GM21825 (cell line): ENCODE measurements around the gene NVL.

Experiments
- ATAC-seq: cut with Tn5 transposase; IDR thresholded peaks from one replicate; pipeline ENCODE4 v1.9.1; 2021; ENCODE audit warnings: mild to moderate bottlenecking, moderate library complexity; ENCODE audit not compliant: unreplicated experiment

The NVL gene

GRCh38 chr1:224289396-224289795, 40.6 kb downstream of the NVL start:
- ATAC-seq = no peak

DNA sequence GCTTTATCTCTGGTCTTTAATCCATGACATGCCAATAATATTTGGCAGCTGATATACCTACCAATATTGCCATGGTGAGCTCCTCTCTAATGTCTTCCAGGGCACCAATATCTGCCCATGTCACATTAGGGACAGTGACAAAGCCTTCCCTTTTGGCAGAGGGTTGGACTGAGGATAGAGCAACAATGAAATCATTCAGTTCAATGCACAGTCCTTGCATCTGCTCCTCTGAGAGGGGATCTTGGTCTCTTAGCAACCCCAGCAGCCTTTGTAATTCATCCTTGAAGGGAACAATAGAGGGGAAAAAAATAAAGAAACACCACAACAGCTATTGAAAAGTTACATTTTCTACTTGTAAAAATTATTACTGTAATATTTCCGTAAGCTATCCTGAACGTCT, 42.3 kb downstream of the NVL start:
- no peak for ATAC-seq

- ATAC-seq = no peak
Measured at GRCh38 chr1:224282140-224282539, 47.8 kb downstream of the NVL start.

GRCh38 chr1:224276771-224277487, 53.0 kb downstream of the NVL start:
- no peak for ATAC-seq

GRCh38 chr1:224274970-224275626, 54.9 kb downstream of the NVL start:
- ATAC-seq = no peak

DNA sequence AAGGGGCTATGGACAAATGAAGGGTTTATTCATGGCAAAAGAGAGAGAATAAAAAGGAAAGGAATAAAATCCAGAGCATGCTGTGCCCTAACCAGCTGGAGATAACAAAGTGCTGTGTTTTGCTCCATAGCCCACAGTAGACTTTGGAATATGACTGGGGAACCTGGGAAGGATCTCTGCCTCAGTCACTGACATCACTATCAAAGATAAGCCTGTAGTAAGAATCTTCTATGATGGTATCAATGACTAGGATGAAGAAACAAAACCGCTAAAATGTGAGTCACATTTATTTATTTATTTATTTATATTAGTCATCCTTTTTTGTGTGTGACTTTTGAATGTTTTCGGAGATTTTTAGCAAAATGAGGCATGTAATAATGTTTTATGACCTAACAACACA, 56.3 kb downstream of the NVL start:
- ATAC-seq = no peak

GRCh38 chr1:224271106-224271505, 58.9 kb downstream of the NVL start:
- no peak for ATAC-seq

- no peak for ATAC-seq
Measured at GRCh38 chr1:224267925-224268324, 62.0 kb downstream of the NVL start.

GRCh38 chr1:224266915-224267856, 62.8 kb downstream of the NVL start:
- no peak for ATAC-seq

GRCh38 chr1:224266105-224266914, 63.7 kb downstream of the NVL start:
- peak; percentile 78 for ATAC-seq

DNA sequence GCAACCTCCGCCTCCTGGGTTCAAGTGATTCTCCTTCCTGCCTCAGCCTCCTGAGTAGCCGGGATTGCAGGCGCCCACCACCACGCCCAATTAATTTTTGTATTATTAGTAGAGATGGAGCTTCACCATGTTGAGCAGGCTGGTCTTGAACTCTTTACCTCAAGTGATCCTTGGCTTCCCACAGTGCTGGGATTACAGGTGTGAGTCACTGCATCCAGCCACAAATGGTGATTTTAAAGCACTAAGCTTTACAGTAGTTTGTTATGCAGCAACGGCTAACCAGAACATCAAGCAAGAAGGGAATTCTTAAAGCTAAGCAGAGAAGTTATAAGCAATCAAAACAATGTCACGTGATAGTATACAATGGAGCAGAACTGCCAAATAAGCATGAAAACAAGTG, 65.7 kb downstream of the NVL start:
- no peak for ATAC-seq

- no peak for ATAC-seq
Measured at GRCh38 chr1:224262373-224263054, 67.5 kb downstream of the NVL start.

DNA sequence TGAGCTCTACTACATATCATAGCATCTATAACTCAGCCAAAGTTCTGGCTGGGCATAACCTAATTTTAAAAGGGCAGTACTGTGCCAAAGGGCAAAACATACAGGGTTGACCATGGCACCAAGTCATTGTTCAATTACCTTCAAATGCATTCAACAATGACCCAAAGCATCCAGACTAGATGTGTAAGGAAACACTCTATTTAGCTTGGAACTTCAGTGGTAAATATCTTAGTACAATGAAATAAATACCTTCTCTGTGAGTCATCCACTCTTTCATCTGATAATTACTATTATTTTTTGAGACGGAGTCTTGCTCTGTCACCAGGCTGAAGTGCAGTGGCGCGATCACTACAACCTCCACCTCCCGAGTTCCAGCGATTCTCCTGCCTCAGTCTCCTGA, 70.0 kb downstream of the NVL start:
- no peak for ATAC-seq

DNA sequence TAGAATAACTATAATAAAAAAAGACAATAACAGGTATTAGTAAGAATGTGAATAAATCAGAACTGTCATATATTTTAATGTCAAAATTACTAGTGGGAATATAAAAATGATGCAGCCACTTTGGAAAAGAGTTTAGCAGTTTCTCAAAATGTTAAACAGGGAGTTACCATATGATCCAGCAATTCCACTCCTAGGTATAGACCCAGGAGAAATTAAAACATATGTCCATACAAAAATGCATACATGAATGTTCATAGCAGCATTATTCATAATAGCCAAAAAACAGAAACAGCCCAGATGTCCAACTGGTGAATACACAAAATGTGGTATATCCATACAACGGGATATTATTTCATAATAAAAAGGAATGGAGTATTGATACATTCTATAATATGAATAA, 71.6 kb downstream of the NVL start:
- ATAC-seq = no peak

DNA sequence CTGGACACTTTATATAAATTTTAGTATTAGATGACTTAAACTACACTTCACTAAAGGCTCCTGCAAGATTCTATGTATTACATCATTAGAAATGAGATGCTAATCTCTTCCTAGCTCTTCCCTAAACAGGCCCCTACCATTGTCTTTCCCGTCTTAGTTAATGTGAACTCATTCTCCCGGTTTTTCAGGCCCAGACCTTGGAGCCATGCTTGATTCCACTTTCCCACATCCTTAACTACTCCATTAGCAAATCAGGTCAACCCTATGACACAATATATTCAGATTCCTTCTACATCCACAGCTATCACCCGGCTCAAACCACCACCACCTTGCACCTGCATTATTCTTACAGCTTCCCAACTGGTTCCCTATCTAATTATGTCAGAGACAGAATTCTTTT, 73.3 kb downstream of the NVL start:
- ATAC-seq = no peak

GRCh38 chr1:224253721-224254120, 76.3 kb downstream of the NVL start:
- no peak for ATAC-seq

- ATAC-seq = no peak
Measured at GRCh38 chr1:224252479-224252878, 77.5 kb downstream of the NVL start.

DNA sequence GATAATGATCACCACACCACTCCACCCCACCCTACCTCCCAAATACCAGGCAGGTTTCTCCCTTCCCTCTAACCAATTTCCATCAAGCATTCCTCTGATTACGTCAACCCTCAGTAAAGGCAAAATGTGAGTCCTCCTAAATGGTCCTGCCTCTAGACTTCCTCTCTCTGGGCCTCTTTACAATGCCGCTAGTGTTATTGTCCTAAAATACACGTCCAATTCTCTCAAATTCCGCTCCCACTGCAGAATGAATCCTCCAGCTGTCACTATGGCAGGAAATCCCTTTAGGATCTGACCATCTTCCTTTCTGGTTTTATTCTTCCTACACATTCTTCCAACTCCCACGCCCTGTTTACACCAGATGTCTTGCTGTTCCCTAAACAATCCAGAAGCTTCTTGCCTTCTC, 78.2 kb downstream of the NVL start:
- no peak for ATAC-seq

DNA sequence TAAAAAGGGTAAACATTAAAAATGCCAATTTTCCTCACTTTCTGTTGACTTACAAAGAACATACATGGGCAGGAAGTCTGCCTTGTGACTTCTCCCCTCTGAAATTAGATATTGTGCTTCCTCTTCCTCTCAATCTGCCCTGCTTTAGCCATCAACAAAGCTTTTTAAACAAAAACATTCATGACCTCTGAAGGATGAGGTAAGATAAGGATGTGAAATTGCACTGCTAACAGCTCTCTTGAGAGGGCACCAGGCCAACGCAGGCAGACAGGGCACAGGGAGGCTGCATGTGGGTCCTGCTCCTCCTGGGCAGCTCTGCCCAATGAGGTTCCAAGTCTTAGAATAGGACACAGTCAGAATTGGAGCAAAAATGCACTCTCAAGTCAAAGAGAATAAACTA, 84.8 kb downstream of the NVL start:
- peak; percentile 84 for ATAC-seq

DNA sequence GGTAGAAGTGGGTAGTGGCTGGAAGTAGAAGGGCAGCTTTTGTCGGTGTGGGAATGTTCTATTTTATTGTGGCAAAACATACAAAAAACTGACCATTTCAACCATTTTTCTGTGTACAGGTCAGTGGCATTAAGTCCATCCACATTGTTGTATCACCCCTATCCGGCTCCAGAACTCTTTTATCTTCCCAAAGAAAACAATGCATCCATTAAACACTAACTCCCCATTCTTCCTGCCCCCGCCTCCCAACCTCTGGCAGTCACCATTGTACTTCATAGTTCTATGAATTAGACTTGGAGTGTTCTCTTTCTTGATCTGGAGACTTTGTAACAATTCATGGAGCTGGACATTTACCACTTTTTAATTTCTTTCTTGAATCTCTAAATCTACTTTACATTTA, 91.2 kb downstream of the NVL start:
- no peak for ATAC-seq
